LNCaP clone FGC (cell line): ENCODE data around the gene DHRS12.

Source experiments
- DNase-seq: peaks from one replicate; pipeline ENCODE4 v3.0.0-alpha.2; 2011; ENCODE audit warnings: low read depth
- H3K4me3 ChIP-seq: 2 replicates; pipeline ENCODE4 v1.5.1; 2011; ENCODE audit warnings: mild to moderate bottlenecking, low read depth, low read length, control low read depth
- CTCF ChIP-seq: IDR thresholded peaks from 2 replicates; pipeline ENCODE4 v1.5.1; 2012; ENCODE audit warnings: mild to moderate bottlenecking; ENCODE audit not compliant: control insufficient read depth, insufficient read depth; ENCODE audit errors: extremely low read depth

The DHRS12 gene

DNA sequence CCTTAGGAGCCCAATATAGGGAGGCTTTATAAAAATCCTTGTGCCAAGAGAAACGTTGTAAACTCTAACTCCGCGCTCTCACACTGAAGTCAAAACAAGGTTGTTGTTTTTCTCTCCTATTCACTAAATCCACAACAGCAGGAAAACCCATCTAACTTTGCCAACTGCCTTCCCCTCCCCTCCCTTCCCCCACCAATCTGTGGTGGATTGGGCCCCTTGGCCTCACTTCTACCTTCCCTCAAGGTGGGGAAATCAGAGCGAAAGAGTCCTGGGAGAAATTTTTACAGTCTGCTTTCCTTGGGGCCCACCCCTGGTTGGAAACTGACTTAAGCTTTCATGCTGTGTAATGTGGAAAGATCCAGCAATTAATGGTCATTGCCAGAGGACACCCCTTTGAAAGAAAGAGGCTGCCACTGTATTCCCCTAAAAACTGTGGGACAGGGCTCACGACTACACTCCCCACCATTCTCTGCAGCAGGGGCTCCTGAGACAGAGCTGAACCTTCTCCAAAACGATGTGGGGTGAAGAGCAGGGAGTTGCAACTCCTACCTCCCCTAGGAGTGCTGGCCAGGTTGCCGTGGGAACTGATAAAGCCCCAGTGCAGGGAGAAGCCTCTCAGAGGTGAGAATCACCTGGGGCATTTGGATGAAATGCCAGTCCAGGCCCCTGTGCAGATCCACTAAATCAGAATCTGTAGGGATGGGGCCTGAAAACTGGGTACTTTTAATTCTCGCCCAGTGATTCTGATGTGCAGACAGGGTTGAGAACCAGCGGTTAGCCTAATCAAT, 1.1 kb downstream of the DHRS12 start:
- DNase-seq, result no peak
- TF ChIP-seq CTCF, result no peak
- peak overlapping the region; percentile 64 for H3K4me3 ChIP-seq

DNA sequence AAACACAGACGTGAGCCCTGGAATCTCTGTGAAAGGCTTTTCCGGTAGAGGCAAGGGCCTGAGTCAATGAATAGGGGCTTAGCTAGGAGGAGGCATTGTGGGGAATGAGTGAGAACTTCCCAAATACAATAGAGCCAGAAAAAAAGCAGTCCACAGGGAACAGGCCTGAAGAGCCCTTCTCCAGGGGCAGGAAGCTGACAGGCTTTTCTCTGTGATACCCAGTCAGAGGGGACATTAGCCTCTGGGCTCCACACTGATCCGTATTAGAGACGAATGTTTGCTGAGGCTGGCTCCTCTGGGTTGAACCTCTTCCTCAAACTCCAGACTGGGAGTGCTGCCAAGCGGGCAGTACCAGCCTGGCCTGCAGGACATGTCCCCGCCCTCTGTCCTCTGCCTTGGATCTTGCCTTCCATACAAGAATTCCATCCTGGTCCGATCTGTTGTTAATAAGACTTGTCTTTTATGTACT, 2.3 kb downstream of the DHRS12 start:
- TF ChIP-seq CTCF, result no peak
- peak; percentile 79 for DNase-seq
- H3K4me3 ChIP-seq, result no peak overlapping the region

DNA sequence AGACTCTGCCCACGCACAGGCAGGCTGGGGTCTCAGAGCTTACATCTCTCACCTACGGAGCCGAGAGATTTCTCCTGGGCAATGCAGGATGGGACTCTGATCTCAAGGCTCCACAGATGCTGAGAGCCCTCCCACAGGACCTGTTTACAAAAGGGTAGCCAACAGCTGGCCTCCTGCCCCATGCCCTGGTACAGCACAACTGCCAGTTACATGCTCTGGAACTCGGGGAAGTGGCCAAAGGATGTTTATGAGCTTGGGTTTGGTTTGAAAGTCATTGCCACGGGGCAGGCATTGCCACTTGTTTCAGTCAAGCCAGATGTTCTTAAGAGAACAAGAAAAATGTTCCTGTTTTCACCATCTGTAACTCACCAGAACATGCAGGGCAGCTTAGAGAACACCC, 3.5 kb downstream of the DHRS12 start:
- TF ChIP-seq CTCF, result no peak
- no peak for DNase-seq
- H3K4me3 ChIP-seq, result no peak overlapping the region

DNA sequence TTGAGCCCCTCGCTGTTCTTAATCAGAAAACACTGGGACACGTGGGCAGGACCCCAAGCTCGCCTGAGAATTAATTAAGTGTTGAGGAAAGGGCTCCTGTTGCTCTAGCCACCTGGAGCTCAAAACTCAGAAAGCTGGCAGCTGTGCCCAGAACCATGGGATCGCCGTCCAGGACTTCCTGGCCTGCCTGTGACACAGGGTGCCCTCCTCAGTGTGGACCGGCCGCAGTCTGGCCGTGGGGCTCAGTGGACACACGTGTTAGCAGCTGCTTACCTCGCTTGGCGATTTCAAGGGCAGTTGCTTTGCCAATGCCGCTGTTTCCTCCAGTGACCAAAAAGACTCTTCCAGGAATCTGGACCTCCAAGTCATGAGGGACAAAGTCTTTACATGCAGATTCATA, 4.7 kb downstream of the DHRS12 start:
- TF ChIP-seq CTCF, result no peak
- DNase-seq, result no peak
- H3K4me3 ChIP-seq, result no peak overlapping the region

GRCh38 chr13:51797664-51798488, 6.1 kb downstream of the DHRS12 start:
- DNase-seq, result peak; percentile 86
- peak; percentile 73 for TF ChIP-seq CTCF
- no peak overlapping the region for H3K4me3 ChIP-seq

DNA sequence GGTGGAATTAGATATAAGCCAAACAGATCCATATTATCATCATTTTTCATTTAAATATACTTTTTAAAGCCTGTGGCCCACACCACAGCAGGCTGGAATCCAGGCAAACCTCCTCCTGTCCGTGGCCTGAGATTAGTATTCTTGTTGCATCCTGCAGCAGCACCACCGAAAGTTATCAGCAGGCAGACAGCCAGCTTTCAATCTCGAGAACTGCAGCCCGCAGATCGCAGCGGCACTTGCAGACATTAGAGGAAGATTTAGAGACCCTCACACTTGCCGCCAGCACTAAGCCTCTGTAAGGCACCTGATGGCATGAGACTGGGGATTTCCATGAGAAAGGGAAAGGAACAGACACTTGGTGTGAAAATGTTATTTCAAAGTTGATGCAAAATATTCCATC, 7.4 kb downstream of the DHRS12 start:
- no peak for TF ChIP-seq CTCF
- no peak for DNase-seq

GRCh38 chr13:51795419-51795818, 8.5 kb downstream of the DHRS12 start:
- no peak for TF ChIP-seq CTCF
- DNase-seq, result no peak
- no peak overlapping the region for H3K4me3 ChIP-seq

More for the DNA sequence above, 7.4 kb downstream of the DHRS12 start:
- no peak overlapping the region for H3K4me3 ChIP-seq
